Trophoblast cell (in vitro differentiated cells and primary cell): Measurements from ENCODE around the gene GOLGA8A.

Experiments
- DNase-seq, 2 donors: peaks; one replicate each; pipeline ENCODE4 v3.0.0-alpha.2; 2016
- H2AFZ ChIP-seq: 2 replicates; pipeline ENCODE4 v1.6.1; 2013; ENCODE audit warnings: low read length, moderate library complexity, mild to moderate bottlenecking; ENCODE audit not compliant: insufficient read depth, poor library complexity
- H2AK5ac ChIP-seq: 2 replicates; pipeline ENCODE4 v1.6.1; 2013; ENCODE audit warnings: mild to moderate bottlenecking, low read length
- H2BK120ac ChIP-seq: 2 replicates; pipeline ENCODE4 v1.6.1; 2013; ENCODE audit warnings: low read length, mild to moderate bottlenecking, moderate library complexity; ENCODE audit not compliant: insufficient read depth, poor library complexity
- H2BK12ac ChIP-seq: 2 replicates; pipeline ENCODE4 v1.6.1; 2013; ENCODE audit warnings: mild to moderate bottlenecking, low read length, moderate library complexity
- H2BK5ac ChIP-seq: 2 replicates; pipeline ENCODE4 v1.6.1; 2013; ENCODE audit warnings: low read length, low read depth, moderate library complexity, mild to moderate bottlenecking; ENCODE audit not compliant: poor library complexity
- H3K14ac ChIP-seq: 2 replicates; pipeline ENCODE4 v1.6.1; 2013; ENCODE audit warnings: mild to moderate bottlenecking, low read length
- H3K18ac ChIP-seq: 2 replicates; pipeline ENCODE4 v1.6.1; 2013; ENCODE audit warnings: mild to moderate bottlenecking, low read length
- H3K23ac ChIP-seq: 2 replicates; pipeline ENCODE4 v1.6.1; 2013; ENCODE audit warnings: low read length
- H3K27ac ChIP-seq: 2 replicates; pipeline ENCODE4 v1.5.1; 2013; ENCODE audit warnings: low read depth, mild to moderate bottlenecking, inconsistent platforms, low read length, moderate library complexity
- H3K27me3 ChIP-seq: 2 replicates; pipeline ENCODE4 v1.6.1; 2013; ENCODE audit warnings: inconsistent platforms, mild to moderate bottlenecking, low read length, moderate library complexity; ENCODE audit not compliant: insufficient read depth
- H3K36me3 ChIP-seq, 2 experiments: 1 replicate in 1 of 2; 2 replicates in 1 of 2; pipeline ENCODE4 v1.6.1; 2013; ENCODE audit warnings: low read length in 2 of 2, mild to moderate bottlenecking in 2 of 2, moderate library complexity in 1 of 2; ENCODE audit not compliant: insufficient read depth in 2 of 2, control insufficient read depth in 1 of 2
- H3K4ac ChIP-seq: 2 replicates; pipeline ENCODE4 v1.6.1; 2013; ENCODE audit warnings: low read depth, mild to moderate bottlenecking, low read length, moderate library complexity
- H3K4me1 ChIP-seq, 2 experiments: 1 replicate in 1 of 2; 2 replicates in 1 of 2; pipeline ENCODE4 v1.6.1; 2013; ENCODE audit warnings: low read length in 2 of 2, mild to moderate bottlenecking in 2 of 2, moderate library complexity in 1 of 2; ENCODE audit not compliant: insufficient read depth in 2 of 2, control insufficient read depth in 1 of 2
- H3K4me2 ChIP-seq: 2 replicates; pipeline ENCODE4 v1.6.1; 2013; ENCODE audit warnings: inconsistent platforms, mild to moderate bottlenecking, low read length, moderate library complexity
- H3K4me3 ChIP-seq: 2 replicates; pipeline ENCODE4 v1.5.1; 2013; ENCODE audit warnings: mild to moderate bottlenecking, low read depth, low read length, inconsistent platforms
- H3K79me1 ChIP-seq: one replicate; pipeline ENCODE4 v1.6.1; 2013; ENCODE audit warnings: low read length
- H3K79me2 ChIP-seq: 2 replicates; pipeline ENCODE4 v1.6.1; 2013; ENCODE audit warnings: low read length, mild to moderate bottlenecking; ENCODE audit not compliant: control insufficient read depth, insufficient read depth, poor library complexity
- H3K9ac ChIP-seq: 2 replicates; pipeline ENCODE4 v1.6.1; 2013; ENCODE audit warnings: mild to moderate bottlenecking, low read length
- H3K9me3 ChIP-seq: 2 replicates; pipeline ENCODE4 v1.6.1; 2013; ENCODE audit warnings: low read depth, mild to moderate bottlenecking, control low read depth, inconsistent platforms, low read length; ENCODE audit not compliant: insufficient read depth
- H4K12ac ChIP-seq: 2 replicates; pipeline ENCODE4 v1.6.1; 2013; ENCODE audit warnings: low read depth, mild to moderate bottlenecking, low read length, moderate library complexity
- H4K8ac ChIP-seq: 2 replicates; pipeline ENCODE4 v1.6.1; 2013; ENCODE audit warnings: low read depth, mild to moderate bottlenecking, low read length, moderate library complexity
- H4K91ac ChIP-seq: one replicate; pipeline ENCODE4 v1.6.1; 2013; ENCODE audit warnings: low read depth, mild to moderate bottlenecking, low read length, moderate library complexity
- WGBS: extraction: QIAGEN DNeasy Blood & Tissue Kit; methylation state at CpG from one replicate; pipeline ENCODE4 v1.1.7; 2013; ENCODE audit warnings: missing lambda C conversion rate; ENCODE audit not compliant: insufficient read length, insufficient coverage; ENCODE audit errors: extremely low coverage; 5-methylcytosine and 5-hydroxymethylcytosine counted together

GOLGA8A gene

DNA sequence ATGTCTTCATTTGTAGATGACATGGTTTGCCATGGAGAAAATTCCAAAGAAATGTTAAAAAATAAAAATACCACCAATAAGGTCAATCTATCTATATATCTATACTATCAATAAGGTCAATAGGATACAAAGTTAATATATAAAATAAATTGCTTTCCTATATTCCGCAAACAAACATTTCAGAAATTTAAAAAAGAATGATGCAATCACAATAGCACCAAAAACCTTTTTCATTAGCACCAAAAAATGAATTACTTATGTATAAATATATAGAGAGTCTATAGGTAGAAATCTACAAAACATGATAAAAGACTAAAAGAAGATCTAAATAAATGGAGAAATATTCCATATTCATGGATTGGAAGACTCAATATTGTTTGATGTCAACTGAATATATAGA, 22.8 kb upstream of the GOLGA8A start:
- WGBS = no CpG with 5 or more reads among the region's 1 CpG
- H3K4ac ChIP-seq = no peak overlapping the region
- no peak overlapping the region for H3K18ac ChIP-seq
- no peaks in the 10 kb centered on the region for H3K9me3 ChIP-seq
- H2AK5ac ChIP-seq = no peak overlapping the region
- H2BK5ac ChIP-seq = no peak overlapping the region
- H3K4me3 ChIP-seq = no peak overlapping the region
- no peak overlapping the region for H3K14ac ChIP-seq
- H4K91ac ChIP-seq = no peak overlapping the region
- H4K12ac ChIP-seq = no peak overlapping the region
- no peak overlapping the region for H2AFZ ChIP-seq
- H3K79me2 ChIP-seq = no peaks in the 10 kb centered on the region
- no peak overlapping the region for H3K9ac ChIP-seq
- H2BK120ac ChIP-seq = no peak overlapping the region
- DNase-seq = no peak
- no peak overlapping the region for H3K27ac ChIP-seq
- H3K4me1 ChIP-seq = no peaks in the 10 kb centered on the region
- H3K27me3 ChIP-seq = no peaks in the 10 kb centered on the region
- H4K8ac ChIP-seq = no peak overlapping the region
- no peak overlapping the region for H3K23ac ChIP-seq
- no peak overlapping the region for H2BK12ac ChIP-seq
- H3K36me3 ChIP-seq = no peaks in the 10 kb centered on the region
- no peaks in the 10 kb centered on the region for H3K79me1 ChIP-seq
- H3K4me2 ChIP-seq = no peak overlapping the region

DNA sequence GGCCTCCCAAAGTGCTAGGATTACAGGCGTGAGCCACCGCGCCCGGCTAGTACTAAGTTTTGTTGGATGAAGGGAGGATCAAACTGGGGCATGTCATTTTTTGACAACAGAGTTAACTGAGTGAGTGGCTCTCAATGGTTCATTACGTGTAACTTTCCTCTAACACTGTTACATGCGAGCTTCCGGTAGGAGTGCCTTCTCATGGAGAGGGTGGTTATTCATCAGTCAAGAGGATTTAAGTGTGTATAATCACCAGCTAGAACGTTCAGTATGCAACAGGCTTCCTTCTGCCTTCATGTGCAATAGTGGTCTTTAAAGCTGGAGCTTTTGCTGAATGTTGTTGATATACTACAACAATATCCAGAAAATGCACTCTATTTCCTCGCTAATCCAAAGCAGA, 19.1 kb upstream of the GOLGA8A start:
- Histone ChIP-seq H4K8ac (no peak overlapping the region), H4K91ac (no peak overlapping the region), H3K18ac (no peak overlapping the region), H3K79me1 (no peaks in the 10 kb centered on the region), H3K4me2 (no peak overlapping the region), H3K9ac (no peak overlapping the region), H4K12ac (no peak overlapping the region), H2AK5ac (no peak overlapping the region), H3K4me1 (no peaks in the 10 kb centered on the region), H2AFZ (no peak overlapping the region), H2BK12ac (no peak overlapping the region), H3K23ac (no peak overlapping the region), H2BK5ac (no peak overlapping the region), H3K4me3 (no peak overlapping the region), H3K9me3 (no peaks in the 10 kb centered on the region), H3K14ac (no peak overlapping the region), H3K27me3 (no peaks in the 10 kb centered on the region), H3K79me2 (no peaks in the 10 kb centered on the region), H3K27ac (no peak overlapping the region), H3K4ac (no peak overlapping the region), H3K36me3 (no peaks in the 10 kb centered on the region), H2BK120ac (no peak overlapping the region)
- no peak for DNase-seq
- WGBS = no CpG with 5 or more reads among the region's 9 CpGs

DNA sequence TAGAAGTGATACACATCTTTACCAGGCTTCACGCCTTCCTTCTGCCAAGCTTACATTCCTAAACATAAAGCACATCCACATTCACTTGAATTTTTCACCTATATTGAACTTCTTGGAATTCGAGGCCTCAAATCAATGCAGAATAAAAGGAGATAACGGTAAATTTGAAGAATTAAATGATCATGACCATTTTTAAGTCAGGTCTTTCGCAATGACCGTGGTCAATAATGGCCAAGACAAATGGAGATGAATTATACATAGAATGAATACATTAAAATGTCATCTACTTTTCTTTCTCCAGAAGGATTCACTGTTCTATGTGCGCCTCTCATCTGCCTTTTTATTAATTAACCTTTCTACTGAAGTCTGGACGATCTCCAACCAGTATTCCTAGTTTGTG, 5.3 kb upstream of the GOLGA8A start:
- H3K4me3 ChIP-seq = no peak overlapping the region
- H3K27ac ChIP-seq = no peak overlapping the region
- no peak overlapping the region for H3K9ac ChIP-seq
- H2BK5ac ChIP-seq = no peak overlapping the region
- H3K4me1 ChIP-seq = no peaks in the 10 kb centered on the region
- no peaks in the 10 kb centered on the region for H3K9me3 ChIP-seq
- no peak overlapping the region for H4K8ac ChIP-seq
- H3K14ac ChIP-seq = no peak overlapping the region
- H2AFZ ChIP-seq = no peak overlapping the region
- DNase-seq = no peak
- no peaks in the 10 kb centered on the region for H3K79me1 ChIP-seq
- no peak overlapping the region for H2AK5ac ChIP-seq
- no peak overlapping the region for H4K91ac ChIP-seq
- no peaks in the 10 kb centered on the region for H3K79me2 ChIP-seq
- WGBS = no CpG with 5 or more reads among the region's 7 CpGs
- H2BK120ac ChIP-seq = no peak overlapping the region
- no peaks in the 10 kb centered on the region for H3K36me3 ChIP-seq
- no peak overlapping the region for H3K23ac ChIP-seq
- H2BK12ac ChIP-seq = no peak overlapping the region
- no peak overlapping the region for H3K4me2 ChIP-seq
- H4K12ac ChIP-seq = no peak overlapping the region
- H3K4ac ChIP-seq = no peak overlapping the region
- peaks cover under 1% of the 10 kb centered on the region for H3K27me3 ChIP-seq
- no peak overlapping the region for H3K18ac ChIP-seq

DNA sequence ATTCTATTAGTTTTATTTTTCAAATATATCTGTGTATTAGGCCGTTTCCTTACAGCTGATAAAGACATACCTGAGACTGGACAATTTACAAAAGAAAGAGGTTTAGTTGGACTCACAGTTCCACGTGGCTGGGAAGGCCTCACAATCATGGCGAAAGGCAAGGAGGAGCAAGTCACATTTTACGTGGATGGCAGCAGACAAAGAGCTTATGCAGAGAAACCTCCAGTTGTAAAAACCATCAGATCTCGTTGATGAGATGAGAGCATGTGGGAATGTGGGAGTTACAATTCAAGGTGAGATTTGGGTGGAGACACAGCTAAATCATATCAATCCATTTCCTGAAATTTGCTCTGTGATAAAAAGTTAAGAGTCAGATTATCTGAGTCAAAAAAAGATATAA, 2.3 kb upstream of the GOLGA8A start:
- no peak overlapping the region for H4K12ac ChIP-seq
- peaks cover 16% of the 10 kb centered on the region for H3K27me3 ChIP-seq
- no peak overlapping the region for H4K8ac ChIP-seq
- H4K91ac ChIP-seq = no peak overlapping the region
- no peak for DNase-seq
- H3K9ac ChIP-seq = no peak overlapping the region
- no peak overlapping the region for H3K23ac ChIP-seq
- no peak overlapping the region for H3K4ac ChIP-seq
- H3K4me2 ChIP-seq = no peak overlapping the region
- no peaks in the 10 kb centered on the region for H3K36me3 ChIP-seq
- H3K18ac ChIP-seq = no peak overlapping the region
- H3K4me3 ChIP-seq = no peak overlapping the region
- H3K79me2 ChIP-seq = no peaks in the 10 kb centered on the region
- H2BK5ac ChIP-seq = no peak overlapping the region
- H3K9me3 ChIP-seq = peaks cover 2% of the 10 kb centered on the region
- H2BK12ac ChIP-seq = no peak overlapping the region
- H2AFZ ChIP-seq = no peak overlapping the region
- no peak overlapping the region for H2AK5ac ChIP-seq
- H3K4me1 ChIP-seq = peaks cover 1 to 3% of the 10 kb centered on the region in 2 experiments
- no peaks in the 10 kb centered on the region for H3K79me1 ChIP-seq
- H3K27ac ChIP-seq = no peak overlapping the region
- no CpG with 5 or more reads among the region's 5 CpGs for WGBS
- H3K14ac ChIP-seq = no peak overlapping the region
- H2BK120ac ChIP-seq = no peak overlapping the region
